Measurements from ENCODE around the gene FER.

FER gene

DNA sequence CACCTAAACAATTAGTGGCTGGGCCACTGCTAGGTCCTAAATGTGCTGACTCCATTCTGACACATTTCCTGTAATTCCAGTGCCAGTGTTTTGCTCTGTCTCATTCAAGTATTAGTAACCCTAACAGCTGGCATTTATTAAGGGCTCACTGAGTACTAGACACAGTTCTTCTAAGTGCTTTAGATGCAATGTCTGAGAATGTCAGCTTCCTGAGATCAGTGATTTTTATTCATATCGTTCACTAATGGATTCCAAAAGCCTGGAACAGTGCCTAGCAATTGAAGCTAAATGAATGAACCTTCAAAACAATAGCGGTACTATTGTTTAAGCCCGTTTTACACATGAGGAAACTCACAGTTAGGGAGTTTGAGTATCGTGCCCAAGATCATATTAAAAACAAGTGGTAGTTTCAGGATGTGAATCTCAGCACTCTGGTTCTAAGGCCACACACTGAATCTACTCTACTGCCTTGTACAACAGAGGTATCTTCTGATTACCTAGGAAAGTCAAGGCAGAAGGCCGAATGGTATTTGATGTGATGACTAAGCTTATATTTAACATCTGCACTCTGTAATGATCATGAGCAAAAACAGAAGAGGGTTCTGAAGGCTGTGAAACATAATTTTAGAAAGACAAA lies 358.1 kb downstream of the FER start:
- no peaks in the 10 kb centered on the region for H3K79me2 ChIP-seq (ENCODE audit: insufficient read depth, low read length)
- H3K9me3 ChIP-seq (ENCODE audit: low read length) = no peaks in the 10 kb centered on the region
- no peaks in the 10 kb centered on the region for H3K27me3 ChIP-seq (ENCODE audit: insufficient read depth, low read length)
- no peaks in the 10 kb centered on the region for H3K36me3 ChIP-seq (ENCODE audit: insufficient read depth, low read length)
- no peaks in the 10 kb centered on the region for H3F3A ChIP-seq (ENCODE audit: insufficient read depth, low read length)
- no peak overlapping the region for H2AFZ ChIP-seq (ENCODE audit: low read length)
- no peak overlapping the region for H3K4me2 ChIP-seq (ENCODE audit: low read length)
- TF ChIP-seq, protein P1, sequence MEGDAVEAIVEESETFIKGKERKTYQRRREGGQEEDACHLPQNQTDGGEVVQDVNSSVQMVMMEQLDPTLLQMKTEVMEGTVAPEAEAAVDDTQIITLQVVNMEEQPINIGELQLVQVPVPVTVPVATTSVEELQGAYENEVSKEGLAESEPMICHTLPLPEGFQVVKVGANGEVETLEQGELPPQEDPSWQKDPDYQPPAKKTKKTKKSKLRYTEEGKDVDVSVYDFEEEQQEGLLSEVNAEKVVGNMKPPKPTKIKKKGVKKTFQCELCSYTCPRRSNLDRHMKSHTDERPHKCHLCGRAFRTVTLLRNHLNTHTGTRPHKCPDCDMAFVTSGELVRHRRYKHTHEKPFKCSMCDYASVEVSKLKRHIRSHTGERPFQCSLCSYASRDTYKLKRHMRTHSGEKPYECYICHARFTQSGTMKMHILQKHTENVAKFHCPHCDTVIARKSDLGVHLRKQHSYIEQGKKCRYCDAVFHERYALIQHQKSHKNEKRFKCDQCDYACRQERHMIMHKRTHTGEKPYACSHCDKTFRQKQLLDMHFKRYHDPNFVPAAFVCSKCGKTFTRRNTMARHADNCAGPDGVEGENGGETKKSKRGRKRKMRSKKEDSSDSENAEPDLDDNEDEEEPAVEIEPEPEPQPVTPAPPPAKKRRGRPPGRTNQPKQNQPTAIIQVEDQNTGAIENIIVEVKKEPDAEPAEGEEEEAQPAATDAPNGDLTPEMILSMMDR (IDR thresholded peaks at IDR 0.05; ENCODE audit: low read length) = no peak
- no peak for TF ChIP-seq EZH2 (IDR thresholded peaks at IDR 0.05; ENCODE audit: borderline replicate concordance, low read length)
- no peak overlapping the region for H3K9ac ChIP-seq (ENCODE audit: low read length)
- no peak overlapping the region for H3K27ac ChIP-seq (ENCODE audit: low read depth, low read length, poor library complexity, severe bottlenecking)
- H3K4me1 ChIP-seq (ENCODE audit: insufficient read depth, low read length, severe bottlenecking) = no peaks in the 10 kb centered on the region
- no peak overlapping the region for H3K4me3 ChIP-seq (ENCODE audit: low read depth, low read length, poor library complexity, severe bottlenecking)
- no peaks in the 10 kb centered on the region for H4K20me1 ChIP-seq (ENCODE audit: insufficient read depth, low read length)
- H3K9me2 ChIP-seq (ENCODE audit: low read depth, low read length) = no peaks in the 10 kb centered on the region

DNA sequence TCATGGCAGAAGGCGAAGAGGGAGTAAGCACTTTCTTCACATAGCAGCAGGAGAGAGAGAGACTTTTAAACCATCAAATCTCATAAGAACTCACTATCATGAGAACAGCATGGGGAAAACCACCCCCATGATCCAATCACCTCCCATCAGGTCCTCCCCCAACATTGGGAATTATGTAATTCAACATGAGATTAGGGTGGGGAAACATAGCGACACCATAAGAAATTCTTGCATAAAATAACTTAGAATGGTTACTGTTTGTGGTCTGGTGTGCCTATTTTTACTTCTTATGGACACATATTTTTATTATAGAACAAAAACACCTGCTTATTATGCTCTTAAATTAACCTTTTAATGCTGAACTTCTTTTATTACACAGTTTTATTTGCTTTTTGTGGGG lies 364.0 kb downstream of the FER start:
- no peak overlapping the region for H3K27ac ChIP-seq (ENCODE audit: low read depth, low read length, poor library complexity, severe bottlenecking)
- no peaks in the 10 kb centered on the region for H3K27me3 ChIP-seq (ENCODE audit: insufficient read depth, low read length)
- no peaks in the 10 kb centered on the region for H3K79me2 ChIP-seq (ENCODE audit: insufficient read depth, low read length)
- no peak overlapping the region for H3K4me3 ChIP-seq (ENCODE audit: low read depth, low read length, poor library complexity, severe bottlenecking)
- H3K4me1 ChIP-seq (ENCODE audit: insufficient read depth, low read length, severe bottlenecking) = no peaks in the 10 kb centered on the region
- no peak overlapping the region for H3K9ac ChIP-seq (ENCODE audit: low read length)
- no peak overlapping the region for H3K4me2 ChIP-seq (ENCODE audit: low read length)
- no peak for TF ChIP-seq EZH2 (IDR thresholded peaks at IDR 0.05; ENCODE audit: borderline replicate concordance, low read length)
- TF ChIP-seq, protein P1 (IDR thresholded peaks at IDR 0.05; ENCODE audit: low read length) = no peak
- H3K9me3 ChIP-seq (ENCODE audit: low read length) = no peaks in the 10 kb centered on the region
- H3K9me2 ChIP-seq (ENCODE audit: low read depth, low read length) = no peaks in the 10 kb centered on the region
- no peaks in the 10 kb centered on the region for H3K36me3 ChIP-seq (ENCODE audit: insufficient read depth, low read length)
- H2AFZ ChIP-seq (ENCODE audit: low read length) = no peak overlapping the region
- no peaks in the 10 kb centered on the region for H4K20me1 ChIP-seq (ENCODE audit: insufficient read depth, low read length)
- no peaks in the 10 kb centered on the region for H3F3A ChIP-seq (ENCODE audit: insufficient read depth, low read length)

DNA sequence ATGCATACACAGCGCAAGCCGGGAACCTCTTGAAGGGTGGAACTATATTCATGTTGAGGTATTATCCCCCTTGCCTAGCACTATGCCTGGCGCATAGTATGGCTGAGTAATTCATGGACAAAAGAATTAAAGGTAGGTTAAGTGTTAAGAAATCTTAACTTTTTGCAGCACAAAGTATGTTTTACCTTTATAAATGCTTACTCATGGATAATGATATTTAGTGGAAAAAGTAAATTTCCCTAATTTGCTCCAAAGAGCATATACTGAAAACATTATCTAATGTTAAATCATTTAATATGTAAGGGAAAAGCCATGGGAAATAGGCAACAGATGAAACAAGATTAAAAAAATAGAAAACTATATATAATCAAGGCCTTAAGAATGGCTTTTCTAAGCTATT lies 365.9 kb downstream of the FER start:
- H3F3A ChIP-seq (ENCODE audit: insufficient read depth, low read length) = no peaks in the 10 kb centered on the region
- H3K9me2 ChIP-seq (ENCODE audit: low read depth, low read length) = no peaks in the 10 kb centered on the region
- H3K27me3 ChIP-seq (ENCODE audit: insufficient read depth, low read length) = no peaks in the 10 kb centered on the region
- H3K9ac ChIP-seq (ENCODE audit: low read length) = no peak overlapping the region
- H3K79me2 ChIP-seq (ENCODE audit: insufficient read depth, low read length) = no peaks in the 10 kb centered on the region
- H3K36me3 ChIP-seq (ENCODE audit: insufficient read depth, low read length) = no peaks in the 10 kb centered on the region
- no peak overlapping the region for H3K4me3 ChIP-seq (ENCODE audit: low read depth, low read length, poor library complexity, severe bottlenecking)
- no peaks in the 10 kb centered on the region for H4K20me1 ChIP-seq (ENCODE audit: insufficient read depth, low read length)
- no peaks in the 10 kb centered on the region for H3K9me3 ChIP-seq (ENCODE audit: low read length)
- no peak overlapping the region for H3K27ac ChIP-seq (ENCODE audit: low read depth, low read length, poor library complexity, severe bottlenecking)
- H3K4me2 ChIP-seq (ENCODE audit: low read length) = no peak overlapping the region
- H2AFZ ChIP-seq (ENCODE audit: low read length) = no peak overlapping the region
- TF ChIP-seq EZH2 (IDR thresholded peaks at IDR 0.05; ENCODE audit: borderline replicate concordance, low read length) = no peak
- TF ChIP-seq, protein P1 (IDR thresholded peaks at IDR 0.05; ENCODE audit: low read length) = no peak
- H3K4me1 ChIP-seq (ENCODE audit: insufficient read depth, low read length, severe bottlenecking) = no peaks in the 10 kb centered on the region
